Measurements from ENCODE around the gene SMPDL3B.

DNA sequence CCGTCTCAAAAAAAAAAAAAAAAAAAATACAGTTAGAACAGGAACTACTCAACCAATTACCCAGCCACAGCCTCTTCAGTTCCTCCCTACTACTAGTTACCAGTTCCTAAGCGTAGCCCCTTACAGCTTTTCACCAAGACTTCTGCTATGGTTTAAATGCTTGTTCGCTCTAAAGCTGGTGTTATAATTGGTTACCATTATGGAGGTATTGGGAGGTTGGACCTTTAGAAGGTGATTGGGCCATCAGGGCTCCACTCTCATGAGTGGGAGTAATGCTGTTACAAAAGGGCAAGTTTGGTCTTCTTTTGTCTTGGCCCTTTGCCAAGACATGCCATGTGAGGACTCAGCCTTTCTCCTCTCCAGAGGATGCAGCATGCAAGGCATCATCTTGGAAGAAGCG lies 3.0 kb upstream of the SMPDL3B start:
- TF ChIP-seq, protein P1, sequence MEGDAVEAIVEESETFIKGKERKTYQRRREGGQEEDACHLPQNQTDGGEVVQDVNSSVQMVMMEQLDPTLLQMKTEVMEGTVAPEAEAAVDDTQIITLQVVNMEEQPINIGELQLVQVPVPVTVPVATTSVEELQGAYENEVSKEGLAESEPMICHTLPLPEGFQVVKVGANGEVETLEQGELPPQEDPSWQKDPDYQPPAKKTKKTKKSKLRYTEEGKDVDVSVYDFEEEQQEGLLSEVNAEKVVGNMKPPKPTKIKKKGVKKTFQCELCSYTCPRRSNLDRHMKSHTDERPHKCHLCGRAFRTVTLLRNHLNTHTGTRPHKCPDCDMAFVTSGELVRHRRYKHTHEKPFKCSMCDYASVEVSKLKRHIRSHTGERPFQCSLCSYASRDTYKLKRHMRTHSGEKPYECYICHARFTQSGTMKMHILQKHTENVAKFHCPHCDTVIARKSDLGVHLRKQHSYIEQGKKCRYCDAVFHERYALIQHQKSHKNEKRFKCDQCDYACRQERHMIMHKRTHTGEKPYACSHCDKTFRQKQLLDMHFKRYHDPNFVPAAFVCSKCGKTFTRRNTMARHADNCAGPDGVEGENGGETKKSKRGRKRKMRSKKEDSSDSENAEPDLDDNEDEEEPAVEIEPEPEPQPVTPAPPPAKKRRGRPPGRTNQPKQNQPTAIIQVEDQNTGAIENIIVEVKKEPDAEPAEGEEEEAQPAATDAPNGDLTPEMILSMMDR (IDR thresholded peaks at IDR 0.05): no peak
- no peak for TF ChIP-seq POLR2A (IDR thresholded peaks at IDR 0.05)

Measured in upper lobe of left lung (tissue), 4 donors.